GM21786 (cell line): Measurements from ENCODE around the gene WSCD1.

Source experiments
- ATAC-seq: cut with Tn5 transposase; IDR thresholded peaks from one replicate; pipeline ENCODE4 v1.9.1; 2021; ENCODE audit not compliant: unreplicated experiment

WSCD1 gene

DNA sequence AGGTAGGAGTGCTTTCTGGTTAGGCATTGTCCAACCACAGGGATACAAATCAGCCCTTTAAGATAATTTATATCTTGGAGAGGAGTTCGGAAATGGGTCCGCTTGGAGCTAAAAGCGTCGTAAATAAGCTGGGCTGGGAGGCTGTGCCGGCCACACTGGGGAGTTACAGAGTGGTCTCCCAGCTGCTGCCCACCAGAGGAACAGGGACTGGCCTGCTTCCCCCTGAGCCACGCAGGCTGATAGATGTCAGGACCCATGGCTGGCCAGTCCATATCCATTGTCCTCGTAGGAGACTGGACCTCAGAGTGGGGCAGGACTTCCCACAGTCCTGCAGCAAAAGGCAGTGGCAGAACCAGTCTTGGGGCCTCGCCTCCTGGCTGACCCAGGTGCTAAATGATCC, 12.6 kb upstream of the WSCD1 start:
- no peak for ATAC-seq

DNA sequence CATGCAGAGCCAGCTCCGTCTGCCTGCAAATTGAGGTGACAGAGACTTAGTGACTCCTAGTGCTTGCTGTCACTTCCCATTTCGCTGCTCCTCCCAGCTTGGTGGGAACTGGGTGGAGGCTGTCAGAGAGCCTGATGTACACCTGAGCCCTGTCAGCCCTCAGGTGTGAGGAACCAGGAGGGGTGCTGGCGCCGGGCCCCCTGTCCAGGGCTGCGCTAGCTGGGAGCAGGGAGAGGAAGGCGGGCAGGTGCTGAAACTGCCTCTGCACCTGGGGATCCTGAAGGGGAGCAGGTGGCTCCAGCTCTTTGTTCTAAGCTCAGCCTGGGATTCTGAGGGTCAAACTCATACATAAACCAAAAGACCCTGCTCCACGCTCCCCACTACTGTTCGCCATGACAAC, 10.8 kb upstream of the WSCD1 start:
- no peak for ATAC-seq

DNA sequence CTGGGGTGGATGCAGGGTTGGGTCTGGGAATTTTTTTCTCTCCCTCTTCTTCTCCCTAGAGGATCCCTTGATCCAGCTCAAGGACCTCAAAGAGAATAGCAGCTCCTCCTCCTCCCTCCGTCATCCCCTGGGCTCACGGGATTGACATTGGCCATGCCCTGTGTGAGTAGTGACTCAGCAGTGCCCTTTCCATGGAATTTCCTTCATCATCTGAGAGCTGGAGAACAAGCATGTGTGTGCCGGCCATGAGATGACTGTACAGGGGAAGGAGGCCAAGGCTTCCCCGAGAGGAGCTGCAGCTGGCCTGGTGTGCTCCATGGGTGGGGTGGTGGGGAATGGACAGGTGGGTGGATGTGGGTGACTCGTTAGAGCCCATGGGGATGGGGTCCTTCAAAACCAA, 8.9 kb upstream of the WSCD1 start:
- ATAC-seq = no peak

DNA sequence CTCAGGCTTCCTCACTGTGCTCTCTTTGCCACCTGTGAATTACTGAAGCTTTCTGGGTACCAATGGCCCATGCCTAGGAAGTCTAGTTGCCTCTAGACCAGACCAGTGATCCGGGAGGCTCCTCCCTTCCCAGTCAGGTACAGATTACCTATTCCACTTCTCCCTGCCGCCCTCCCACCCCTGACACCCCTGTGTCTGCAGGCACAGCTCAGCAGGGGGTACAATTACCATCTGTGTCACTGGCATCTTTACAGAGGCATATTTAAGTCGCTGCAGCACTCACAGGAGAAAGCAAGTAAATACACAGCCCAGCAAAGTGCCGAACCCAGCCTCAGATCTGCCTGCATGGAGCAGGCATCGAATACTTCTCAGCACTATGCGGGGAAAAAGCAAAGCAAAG, 5.3 kb upstream of the WSCD1 start:
- ATAC-seq = no peak

DNA sequence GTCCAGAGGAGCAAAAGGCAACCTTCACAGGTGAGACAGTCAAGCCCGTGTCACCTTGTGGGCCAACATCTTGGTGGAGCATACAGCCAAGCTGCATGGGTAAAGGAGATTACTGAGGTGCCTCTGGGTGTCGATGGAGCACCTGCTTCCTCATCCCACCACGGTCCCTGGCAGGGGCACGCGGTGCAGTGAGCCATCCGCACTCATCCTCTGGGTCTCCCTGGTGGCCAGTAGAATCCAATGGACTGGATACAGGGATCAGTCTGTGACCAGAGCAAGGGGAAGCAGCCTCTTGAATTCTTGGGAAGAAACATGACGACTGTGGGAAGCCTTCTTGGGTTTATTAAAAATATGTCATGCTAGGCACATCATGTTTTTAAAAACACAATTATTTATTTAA, 4.8 kb upstream of the WSCD1 start:
- ATAC-seq = no peak

DNA sequence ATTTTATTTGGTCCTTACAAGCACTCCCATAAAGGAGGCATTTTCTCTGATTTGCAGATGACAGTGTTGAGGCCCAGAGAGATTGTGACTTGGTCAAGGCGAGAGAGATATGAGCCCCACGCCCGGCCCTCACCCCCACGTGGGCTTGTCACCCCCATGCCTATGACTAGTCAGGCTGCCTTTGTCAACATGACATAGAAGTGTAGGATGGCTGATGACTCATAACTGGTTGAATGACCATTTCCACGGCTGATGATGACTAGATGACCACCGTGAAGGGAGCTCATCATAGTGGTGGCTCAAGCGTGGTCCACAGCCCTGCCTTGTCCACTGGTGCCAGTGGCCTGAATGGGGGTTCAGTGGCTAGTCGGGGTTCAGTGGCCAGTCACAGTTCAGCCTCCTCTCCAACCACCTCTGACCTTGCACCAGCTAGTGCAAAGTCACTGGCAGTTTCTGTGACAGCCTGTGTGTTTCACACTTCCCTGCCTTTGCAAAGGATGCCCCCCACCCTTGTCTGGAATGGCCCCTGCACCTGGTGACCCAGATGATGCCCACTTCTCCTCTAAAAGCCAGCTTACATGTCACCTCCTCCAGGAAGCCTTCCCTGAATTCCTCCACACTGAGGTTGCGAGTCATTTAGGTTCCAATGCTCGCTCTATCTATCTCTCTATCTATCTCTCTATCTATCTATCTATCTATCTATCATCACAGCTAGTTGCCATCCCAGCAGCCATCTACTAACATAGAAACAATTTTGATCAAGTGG, 3.8 kb upstream of the WSCD1 start:
- no peak for ATAC-seq

DNA sequence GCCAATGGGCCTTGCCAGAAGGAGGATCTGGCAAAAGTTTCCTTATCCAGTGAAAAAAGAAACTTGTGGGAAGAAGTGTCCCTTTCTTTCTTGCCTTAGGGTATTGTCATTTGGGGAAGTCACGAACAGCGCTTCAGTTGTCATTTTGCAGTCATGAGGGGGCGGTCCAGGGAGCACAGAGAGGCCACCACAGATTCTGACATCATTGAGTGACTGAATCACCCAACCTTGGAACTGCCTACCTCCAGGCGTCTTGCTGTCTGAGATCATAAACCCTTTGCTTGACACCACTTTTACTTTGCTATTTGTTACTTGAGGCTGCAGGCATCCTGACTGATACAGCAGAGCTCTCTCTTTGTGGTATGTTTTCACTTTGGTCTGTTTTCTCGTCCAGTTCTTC, 3.1 kb upstream of the WSCD1 start:
- ATAC-seq = no peak

DNA sequence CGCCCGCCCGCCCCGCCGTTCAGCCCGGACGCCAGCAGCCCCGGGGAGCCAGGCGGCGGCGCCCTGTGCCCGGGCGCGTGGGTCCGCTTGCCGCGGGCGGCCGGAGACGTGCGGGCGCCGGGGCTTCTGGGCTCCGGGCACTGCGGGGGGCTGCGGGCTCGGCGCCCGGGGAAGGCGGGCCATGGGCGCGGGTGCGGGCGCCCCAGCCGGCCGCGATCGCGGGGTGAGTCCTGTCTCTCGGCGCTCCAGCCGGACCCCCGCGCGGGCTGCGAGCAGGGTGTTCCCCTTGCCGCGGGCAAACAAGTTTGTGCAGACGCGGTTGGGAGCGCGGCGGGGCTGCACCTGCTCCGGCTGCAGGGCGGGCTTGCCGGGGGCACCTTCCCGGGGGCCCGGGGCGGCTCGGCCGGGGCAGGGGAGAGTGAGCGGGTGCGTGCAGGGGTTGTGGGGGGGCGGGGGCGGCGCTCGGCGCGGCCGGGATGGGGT, 292 bp downstream of the WSCD1 start:
- no peak for ATAC-seq

DNA sequence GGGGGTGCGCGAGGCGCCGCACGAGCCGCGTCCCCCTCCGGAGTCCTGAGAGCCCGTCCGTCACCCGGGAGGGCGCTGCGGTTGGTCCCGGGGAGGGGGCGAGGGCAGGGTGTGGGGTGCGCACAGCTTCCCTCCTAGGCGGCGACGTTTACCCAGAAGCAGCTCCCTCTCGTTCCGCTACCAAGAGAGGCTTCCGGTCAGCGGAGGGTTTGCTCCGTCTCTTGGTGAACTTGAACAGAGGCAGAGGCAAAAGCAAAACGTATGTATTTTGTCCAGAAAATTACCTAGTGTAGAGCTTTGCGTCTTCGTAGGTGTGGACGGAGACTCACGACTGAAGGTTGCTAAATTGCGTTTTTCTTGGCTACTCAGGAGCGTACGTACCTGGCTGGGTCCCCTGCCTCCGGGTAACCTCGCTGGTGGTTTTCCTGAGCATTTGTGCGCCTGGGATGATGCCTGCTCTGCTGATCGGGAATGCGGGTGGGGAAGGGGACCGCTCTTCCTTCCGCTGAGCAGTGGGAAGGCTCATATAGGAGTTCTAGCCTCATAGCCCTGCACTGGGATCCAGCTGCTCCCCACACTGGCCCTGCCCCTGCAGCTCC, 833 bp downstream of the WSCD1 start:
- ATAC-seq = no peak

DNA sequence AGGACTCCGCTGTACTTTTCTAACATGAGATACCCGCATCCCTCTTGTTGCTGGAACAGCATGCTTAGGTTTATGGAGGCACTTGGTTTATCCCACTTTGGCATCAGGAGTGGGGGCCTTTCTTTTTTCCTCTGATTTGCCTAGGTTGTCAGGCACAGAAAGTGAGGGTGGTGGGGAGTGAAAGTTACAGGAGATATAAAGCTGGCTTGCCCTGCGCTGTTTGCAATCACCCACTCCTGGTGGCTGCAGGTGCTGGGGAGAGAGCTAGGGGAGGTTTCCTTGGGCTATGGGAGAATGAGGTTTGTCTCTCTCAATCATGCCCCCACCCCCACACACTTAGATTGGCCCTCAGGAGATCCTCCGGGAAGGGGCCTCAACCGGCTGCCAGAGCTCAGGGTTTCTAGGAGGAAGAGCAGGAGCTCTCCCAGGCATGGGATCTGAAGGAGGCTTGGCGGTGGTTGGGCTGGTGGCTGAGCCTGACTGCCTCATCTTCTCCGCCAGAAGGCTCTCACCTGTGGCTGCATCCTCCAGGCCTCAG, 1.4 kb downstream of the WSCD1 start:
- no peak for ATAC-seq

DNA sequence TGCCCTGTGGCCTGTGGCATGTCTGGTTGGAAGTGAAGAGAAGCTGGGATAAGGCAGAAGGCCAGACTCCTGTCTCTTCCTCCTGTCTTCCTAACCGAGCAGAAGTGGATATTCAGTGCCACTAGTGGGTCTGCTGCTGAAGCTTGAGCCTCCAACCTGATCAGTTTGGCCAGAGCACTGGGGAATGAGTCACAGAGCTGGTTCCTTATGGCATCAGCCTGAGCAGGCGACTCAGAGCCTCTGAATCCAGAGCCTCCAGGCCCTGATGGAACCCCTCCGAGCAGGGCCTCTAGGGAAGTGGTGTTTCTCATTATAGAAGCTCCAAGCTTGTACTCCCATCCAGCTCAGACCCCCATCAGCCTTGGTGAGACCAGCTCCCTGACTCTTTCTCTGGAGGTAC, 2.0 kb downstream of the WSCD1 start:
- no peak for ATAC-seq

DNA sequence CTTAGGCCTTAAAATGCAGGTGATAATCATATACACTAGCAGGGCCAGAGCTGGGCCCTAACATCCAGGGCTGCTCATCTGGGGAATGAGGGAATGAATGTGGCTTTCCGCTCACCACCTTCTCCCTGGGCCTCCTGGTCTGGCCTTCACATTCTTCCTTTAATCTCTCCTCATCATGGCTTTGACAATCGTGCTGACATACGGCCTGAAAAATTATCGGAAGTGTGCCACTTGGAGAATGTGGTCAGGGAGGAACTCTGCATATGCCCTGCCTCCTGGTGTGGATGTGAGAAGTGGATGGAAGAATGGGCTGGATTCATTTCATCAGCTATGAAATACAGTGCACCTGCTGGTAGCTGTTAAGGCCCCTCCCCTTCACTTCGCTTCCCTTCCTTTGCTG, 2.4 kb downstream of the WSCD1 start:
- no peak for ATAC-seq

DNA sequence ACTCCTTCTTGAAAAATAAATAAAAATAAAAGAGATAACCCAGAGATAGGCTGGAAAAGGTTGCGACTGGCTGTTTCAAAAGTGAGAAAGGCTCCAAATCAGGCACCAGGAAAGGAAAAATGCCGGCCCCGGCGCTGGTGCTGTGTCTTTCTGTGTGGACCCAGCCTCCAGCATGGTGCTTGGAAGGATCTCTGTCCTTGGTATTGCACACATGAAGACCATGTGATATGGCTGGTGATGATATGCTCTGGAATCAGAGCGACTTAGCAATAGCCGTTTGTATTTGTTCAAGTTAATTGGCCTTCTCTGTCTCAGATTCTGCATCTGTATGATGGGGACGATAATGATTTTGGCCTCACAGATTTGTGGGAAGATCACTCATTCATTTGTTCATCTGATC, 3.4 kb downstream of the WSCD1 start:
- ATAC-seq = no peak

DNA sequence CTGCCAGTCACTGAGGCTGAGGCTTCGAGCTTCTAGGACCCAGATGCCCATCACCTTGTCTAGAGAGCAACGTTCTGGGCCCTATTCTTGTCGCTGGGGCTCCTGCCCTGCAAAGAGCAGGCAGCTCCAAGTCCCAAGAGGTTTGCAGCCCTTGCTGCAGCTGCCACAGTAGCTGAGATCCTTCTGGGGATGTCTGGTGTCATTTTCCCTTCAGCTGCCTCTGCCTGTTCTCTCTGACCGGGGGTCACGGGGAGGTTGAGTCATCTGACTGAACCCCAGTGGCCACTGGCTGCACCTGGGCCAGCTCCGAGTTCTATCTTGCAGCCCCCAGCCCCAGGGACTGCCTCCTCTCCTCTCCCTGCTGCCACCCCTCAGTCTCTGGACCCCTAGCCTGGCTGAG, 4.9 kb downstream of the WSCD1 start:
- ATAC-seq = no peak

DNA sequence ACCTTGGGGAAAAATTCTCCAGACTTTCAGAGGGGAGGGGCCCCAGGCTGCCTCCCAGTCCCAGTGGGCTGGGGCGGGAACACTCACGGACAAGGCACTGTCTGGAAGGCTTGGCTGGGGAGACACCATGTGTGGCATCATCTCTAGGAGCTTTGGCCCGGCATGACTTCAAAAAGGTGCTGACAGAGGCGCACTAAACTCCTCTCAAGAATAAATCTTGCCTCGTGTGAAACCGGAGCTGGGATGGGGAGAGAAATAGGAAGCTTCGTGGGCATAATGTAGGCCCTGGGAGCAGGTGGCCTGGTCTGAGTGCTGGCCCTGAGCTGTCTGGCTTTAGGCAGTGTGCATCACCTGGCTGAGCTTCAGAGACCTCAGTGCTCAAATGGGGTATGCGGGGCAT, 5.7 kb downstream of the WSCD1 start:
- ATAC-seq = no peak

DNA sequence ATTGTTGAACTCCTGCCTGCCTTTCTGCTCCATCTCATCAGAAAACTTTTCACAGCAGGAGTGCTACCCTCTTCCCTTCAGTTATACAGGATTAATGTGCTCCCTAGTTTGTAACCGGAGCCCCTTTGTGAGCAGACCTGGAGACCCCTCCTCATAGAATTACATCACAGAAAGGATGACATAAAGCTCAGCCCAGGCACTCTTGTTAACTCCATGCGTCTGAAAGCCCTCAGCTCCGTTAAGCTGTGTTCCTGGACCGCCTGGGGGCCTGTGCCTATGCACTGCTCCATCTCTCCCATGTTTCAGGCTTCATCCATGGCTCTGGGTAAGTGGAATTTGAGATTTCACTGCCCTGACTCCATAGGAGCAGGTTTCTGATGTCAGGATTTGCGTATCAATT, 7.6 kb downstream of the WSCD1 start:
- no peak for ATAC-seq

DNA sequence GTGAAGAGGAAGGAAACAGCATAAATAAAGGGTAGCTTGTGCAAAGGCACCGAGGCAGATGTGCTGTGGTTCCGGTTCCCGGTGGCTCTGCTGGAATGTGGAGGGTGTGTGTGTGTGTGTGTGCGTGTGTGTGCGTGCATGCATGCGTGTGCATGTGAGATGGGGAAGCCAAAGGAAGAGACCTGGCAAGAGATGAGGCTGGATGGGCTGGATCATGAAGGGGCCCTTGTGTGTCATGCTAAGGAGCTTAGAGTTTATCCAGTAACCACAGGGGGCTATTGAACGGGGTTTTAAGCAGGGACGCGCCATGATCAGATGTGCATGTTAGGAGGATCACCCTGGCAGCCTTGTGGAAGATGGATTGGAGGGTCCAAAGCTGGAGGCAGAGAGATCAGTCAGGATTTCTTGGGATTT, 8.3 kb downstream of the WSCD1 start:
- ATAC-seq = no peak

DNA sequence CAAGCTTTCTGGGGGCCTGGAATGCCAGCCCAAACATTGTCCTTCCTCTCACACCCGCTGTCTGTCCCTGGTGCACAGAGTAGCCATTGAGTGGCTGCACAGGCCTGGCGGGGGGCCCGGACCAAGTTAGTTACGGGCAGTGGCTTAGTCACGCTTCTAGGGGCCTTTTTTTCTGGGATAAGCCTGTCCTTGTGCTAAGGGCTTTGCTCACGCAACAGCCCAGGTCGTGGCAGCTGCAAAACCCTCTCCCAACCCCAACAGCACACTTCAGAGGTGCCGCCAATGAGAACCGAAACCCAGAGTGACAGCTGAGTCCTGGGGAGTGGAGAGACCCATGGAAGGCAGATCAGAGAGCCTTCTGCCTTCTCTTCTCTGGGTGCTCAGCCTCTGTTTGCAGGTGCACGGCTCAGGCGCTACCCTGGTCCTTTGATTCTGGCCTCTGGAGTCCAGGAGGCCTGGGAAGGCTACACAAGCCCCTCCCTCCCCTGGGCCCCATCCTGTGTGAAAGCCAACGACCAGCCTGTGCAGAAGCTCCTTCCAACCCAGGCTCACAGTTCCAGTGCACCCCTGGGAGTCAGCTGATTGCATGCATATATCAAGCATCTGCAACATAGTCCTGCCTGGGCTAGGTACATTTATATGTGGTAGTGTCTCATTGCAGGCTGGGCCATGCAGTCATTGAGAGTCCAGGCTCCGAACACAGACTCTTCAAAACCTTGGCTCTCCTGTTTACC, 9.1 kb downstream of the WSCD1 start:
- no peak for ATAC-seq

DNA sequence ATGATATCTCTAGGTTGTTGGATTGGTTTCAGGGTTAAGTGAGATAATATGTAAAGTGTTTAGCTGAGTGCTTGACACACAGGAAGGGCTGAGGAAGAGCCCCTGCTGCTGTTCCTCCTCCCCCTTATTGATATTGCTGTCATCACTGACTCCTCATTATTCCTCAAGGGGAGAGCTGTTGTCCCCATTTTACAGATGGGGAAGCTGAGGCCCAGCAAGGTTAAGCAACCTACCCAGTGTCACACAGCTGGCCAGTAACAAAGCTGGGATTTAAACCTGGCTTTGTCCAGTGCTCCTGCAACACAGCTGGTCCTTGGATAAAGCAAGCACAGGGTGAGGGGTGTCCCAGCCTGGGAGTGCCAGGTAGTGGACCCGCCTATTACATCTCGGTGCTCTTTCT, 9.8 kb downstream of the WSCD1 start:
- no peak for ATAC-seq

DNA sequence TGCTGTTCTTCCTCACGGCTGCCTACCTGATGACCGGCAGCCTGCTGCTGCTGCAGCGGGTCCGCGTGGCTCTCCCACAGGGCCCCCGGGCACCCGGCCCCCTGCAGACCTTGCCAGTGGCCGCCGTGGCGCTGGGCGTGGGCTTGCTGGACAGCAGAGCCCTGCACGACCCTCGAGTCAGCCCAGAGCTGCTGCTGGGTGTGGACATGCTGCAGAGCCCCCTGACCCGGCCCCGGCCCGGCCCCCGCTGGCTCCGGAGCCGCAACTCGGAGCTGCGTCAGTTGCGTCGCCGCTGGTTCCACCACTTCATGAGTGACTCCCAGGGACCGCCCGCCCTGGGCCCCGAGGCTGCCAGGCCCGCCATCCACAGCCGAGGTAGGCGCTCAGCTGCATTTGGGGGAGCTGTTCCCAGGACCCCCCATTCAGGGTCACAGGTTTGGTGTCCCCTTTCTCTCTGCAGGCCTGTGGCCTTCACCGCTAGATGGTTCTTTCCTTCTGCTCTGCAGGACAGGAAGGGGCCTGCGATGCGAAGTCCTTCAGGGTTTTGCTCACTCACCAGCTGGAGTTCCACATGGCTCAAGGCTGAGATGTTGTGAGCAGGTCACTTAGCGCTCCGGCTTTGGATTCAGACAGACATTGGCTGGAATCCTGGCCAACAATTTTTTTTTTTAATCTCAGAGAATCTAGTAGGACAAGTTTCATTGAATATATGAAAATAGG, 10.7 kb downstream of the WSCD1 start:
- no peak for ATAC-seq

DNA sequence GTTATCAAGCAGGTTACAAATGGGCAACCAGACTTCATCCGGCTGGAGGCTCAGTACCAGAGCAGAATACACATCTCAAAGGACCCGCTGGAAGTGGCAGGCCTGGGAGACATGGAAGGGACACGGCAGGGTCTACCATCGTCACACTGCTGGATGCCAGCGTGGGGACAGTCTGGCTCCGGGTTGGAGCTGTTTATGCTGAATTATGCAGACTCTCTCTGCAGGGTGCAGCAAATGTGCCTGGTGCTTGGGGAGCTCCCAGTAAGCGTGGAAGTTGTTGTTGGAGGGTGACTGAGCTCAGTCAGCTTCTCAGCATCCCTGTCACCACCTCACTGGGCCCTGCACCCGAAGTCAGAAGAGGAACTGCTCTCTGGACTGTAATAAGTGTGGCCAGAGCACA, 12.2 kb downstream of the WSCD1 start:
- ATAC-seq = no peak
